Parathyroid adenoma (tissue), 2 donors: ENCODE data around the gene OPA3.

Experiments
- H2AFZ ChIP-seq: fragments of 300-600 bp; sonication (generic); one replicate; pipeline ENCODE4 v1.7.0; 2017; ENCODE audit warnings: antibody characterized with exemption, mild to moderate bottlenecking
- H3K27ac ChIP-seq: fragments of 300-600 bp; sonication (generic); one replicate; pipeline ENCODE4 v1.7.0; 2017
- H3K27me3 ChIP-seq: fragments of 300-600 bp; sonication (generic); one replicate; pipeline ENCODE4 v1.7.0; 2017; ENCODE audit warnings: low read length; ENCODE audit not compliant: control insufficient read depth, insufficient read depth
- H3K36me3 ChIP-seq: fragments of 300-600 bp; sonication (generic); one replicate; pipeline ENCODE4 v1.7.0; 2017; ENCODE audit warnings: low read length; ENCODE audit not compliant: control insufficient read depth, insufficient read depth
- H3K4me1 ChIP-seq: fragments of 300-600 bp; sonication (generic); one replicate; pipeline ENCODE4 v1.7.0; 2017; ENCODE audit warnings: control low read depth
- H3K4me2 ChIP-seq: fragments of 300-600 bp; sonication (generic); one replicate; pipeline ENCODE4 v1.7.0; 2017; ENCODE audit warnings: low read length
- H3K4me3 ChIP-seq: fragments of 300-600 bp; sonication (generic); one replicate; pipeline ENCODE4 v1.7.0; 2017; ENCODE audit warnings: low read depth, low read length
- H3K79me2 ChIP-seq: fragments of 300-600 bp; sonication (generic); one replicate; pipeline ENCODE4 v1.7.0; 2017; ENCODE audit warnings: control low read depth
- H3K9ac ChIP-seq: fragments of 300-600 bp; sonication (generic); one replicate; pipeline ENCODE4 v1.7.0; 2017; ENCODE audit warnings: mild to moderate bottlenecking
- H3K9me3 ChIP-seq: fragments of 300-600 bp; sonication (generic); one replicate; pipeline ENCODE4 v1.7.0; 2017; ENCODE audit warnings: low read length; ENCODE audit not compliant: control insufficient read depth
- TF ChIP-seq, protein P1 (sequence below): fragments of 300-600 bp; sonication (generic); IDR thresholded peaks from one replicate; pipeline ENCODE4 v1.7.0; 2017; ENCODE audit warnings: antibody characterized with exemption, mild to moderate bottlenecking
- donor health status: primary hyperparathyroidism.

OPA3 gene

DNA sequence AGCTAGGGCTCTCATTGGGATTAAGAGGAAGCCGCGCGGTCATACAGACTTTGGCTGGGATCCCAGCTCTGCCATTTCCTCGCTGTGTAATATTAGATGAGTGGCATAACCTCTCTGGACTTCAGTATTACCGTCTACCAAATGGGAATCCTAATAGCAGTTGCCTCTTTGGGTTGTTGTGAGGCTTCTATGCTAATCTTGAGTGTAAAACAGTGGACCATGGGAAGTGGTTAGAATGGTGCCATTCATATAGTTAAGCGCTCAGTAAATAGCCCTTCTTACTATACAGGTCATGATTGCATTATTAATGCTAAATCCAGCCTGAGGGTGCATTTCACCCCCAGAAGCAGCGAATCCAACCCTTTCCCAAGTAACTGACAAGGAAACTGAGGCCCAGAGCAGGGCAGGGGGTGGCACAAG, 566 bp upstream of the OPA3 start:
- TF ChIP-seq, protein P1, sequence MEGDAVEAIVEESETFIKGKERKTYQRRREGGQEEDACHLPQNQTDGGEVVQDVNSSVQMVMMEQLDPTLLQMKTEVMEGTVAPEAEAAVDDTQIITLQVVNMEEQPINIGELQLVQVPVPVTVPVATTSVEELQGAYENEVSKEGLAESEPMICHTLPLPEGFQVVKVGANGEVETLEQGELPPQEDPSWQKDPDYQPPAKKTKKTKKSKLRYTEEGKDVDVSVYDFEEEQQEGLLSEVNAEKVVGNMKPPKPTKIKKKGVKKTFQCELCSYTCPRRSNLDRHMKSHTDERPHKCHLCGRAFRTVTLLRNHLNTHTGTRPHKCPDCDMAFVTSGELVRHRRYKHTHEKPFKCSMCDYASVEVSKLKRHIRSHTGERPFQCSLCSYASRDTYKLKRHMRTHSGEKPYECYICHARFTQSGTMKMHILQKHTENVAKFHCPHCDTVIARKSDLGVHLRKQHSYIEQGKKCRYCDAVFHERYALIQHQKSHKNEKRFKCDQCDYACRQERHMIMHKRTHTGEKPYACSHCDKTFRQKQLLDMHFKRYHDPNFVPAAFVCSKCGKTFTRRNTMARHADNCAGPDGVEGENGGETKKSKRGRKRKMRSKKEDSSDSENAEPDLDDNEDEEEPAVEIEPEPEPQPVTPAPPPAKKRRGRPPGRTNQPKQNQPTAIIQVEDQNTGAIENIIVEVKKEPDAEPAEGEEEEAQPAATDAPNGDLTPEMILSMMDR = no peak
- peak overlapping the region; percentile 100 for H3K4me3 ChIP-seq
- H3K4me2 ChIP-seq = peak overlapping the region; percentile 89
- no peak overlapping the region for H3K9ac ChIP-seq
- no peaks in the 10 kb centered on the region for H3K27me3 ChIP-seq
- H3K4me1 ChIP-seq = peaks cover 13% of the 10 kb centered on the region
- peaks cover 16% of the 10 kb centered on the region for H3K79me2 ChIP-seq
- H3K27ac ChIP-seq = peak overlapping the region; percentile 98
- H3K9me3 ChIP-seq = no peaks in the 10 kb centered on the region
- no peaks in the 10 kb centered on the region for H3K36me3 ChIP-seq
- H2AFZ ChIP-seq = peak overlapping the region; percentile 94

DNA sequence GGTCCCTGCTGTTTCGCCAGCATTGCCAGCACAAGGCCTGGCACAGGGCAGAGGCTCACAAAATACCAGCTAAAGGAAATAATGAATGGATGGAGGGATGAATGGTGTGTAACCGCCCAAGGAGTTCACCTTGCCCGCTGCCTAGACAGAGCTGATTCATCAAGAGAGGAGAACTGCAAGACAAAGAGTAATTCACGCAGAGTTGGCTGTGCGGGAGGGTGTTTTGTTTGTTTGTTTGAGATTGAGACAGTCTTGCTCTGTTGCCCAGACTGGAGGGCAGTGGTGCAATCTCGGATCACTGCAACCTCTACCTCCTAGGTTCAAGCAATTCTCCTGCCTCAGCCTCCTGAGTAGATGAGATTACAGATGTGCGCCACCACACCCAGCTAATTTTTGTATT, 3.0 kb downstream of the OPA3 start:
- Histone ChIP-seq H3K79me2 (peaks cover 16% of the 10 kb centered on the region), H3K9ac (no peak overlapping the region), H3K4me3 (peak overlapping the region; percentile 9), H3K36me3 (no peaks in the 10 kb centered on the region), H2AFZ (peak overlapping the region; percentile 36), H3K9me3 (no peaks in the 10 kb centered on the region), H3K4me1 (peaks cover 35% of the 10 kb centered on the region), H3K27me3 (no peaks in the 10 kb centered on the region), H3K27ac (peak overlapping the region; percentile 98), H3K4me2 (no peak overlapping the region)
- TF ChIP-seq, protein P1 = no peak

DNA sequence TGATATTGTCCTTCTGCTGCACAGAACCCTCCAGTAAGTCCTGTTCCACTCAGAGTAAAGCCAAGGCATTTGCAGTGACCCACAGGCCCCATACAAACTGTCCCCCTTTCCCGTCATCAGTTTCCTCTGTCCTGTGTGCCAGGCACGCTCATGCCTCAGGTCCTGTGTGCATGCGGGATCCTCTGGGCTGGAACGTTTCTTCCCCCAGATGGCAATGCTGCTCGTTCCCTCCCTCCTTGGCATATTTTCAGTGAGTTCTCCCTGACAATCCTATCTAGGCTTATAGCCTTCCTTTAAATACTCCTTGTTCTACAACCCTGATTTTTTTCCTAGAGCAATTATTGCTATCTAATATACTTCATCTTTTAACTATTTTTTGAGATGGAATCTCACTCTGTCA, 5.7 kb downstream of the OPA3 start:
- H3K9ac ChIP-seq = no peak overlapping the region
- H3K27ac ChIP-seq = peak overlapping the region; percentile 97
- no peaks in the 10 kb centered on the region for H3K27me3 ChIP-seq
- peaks cover 23% of the 10 kb centered on the region for H3K79me2 ChIP-seq
- peak overlapping the region; percentile 34 for H3K4me2 ChIP-seq
- no peaks in the 10 kb centered on the region for H3K36me3 ChIP-seq
- H3K4me3 ChIP-seq = peak overlapping the region; percentile 6
- TF ChIP-seq, protein P1 = no peak
- H3K4me1 ChIP-seq = peaks cover 47% of the 10 kb centered on the region
- H3K9me3 ChIP-seq = no peaks in the 10 kb centered on the region
- H2AFZ ChIP-seq = no peak overlapping the region

DNA sequence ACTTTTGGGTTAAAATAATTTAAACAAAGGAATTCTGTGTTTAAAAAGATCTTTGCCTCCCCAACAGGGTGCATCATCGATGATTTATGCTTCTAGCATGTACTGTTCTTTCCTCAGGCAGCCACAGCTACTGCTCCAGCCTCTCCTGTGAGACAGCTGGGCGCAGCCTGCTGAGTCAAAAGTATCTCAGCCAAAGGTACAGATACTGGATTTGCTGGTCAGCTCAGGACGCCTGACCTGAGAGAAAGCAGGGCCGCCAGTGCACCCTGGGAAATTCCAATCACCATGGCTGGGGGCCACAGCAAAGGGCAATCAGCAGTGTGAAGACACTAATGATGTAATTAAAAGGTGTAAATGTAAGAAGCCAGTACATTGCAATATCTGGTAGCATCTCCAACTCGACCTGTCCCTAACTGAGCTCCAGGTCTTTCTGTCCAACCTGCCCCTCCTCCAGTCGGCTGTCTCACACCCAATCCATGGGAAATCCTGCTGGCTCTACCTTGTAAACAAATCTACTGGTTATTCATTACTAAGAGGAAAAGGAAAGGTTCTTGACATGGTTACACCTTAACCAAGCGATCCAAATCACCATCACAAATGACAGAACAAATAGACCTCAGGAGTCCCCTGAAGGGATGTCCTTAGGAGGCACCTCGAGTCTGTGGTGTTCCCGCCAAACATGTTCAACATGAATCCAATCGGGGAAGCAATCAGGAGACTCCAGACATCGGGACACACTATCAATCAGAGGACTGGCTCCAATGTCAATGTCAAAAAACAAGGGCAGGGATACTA, 7.3 kb downstream of the OPA3 start:
- peak overlapping the region; percentile 97 for H3K27ac ChIP-seq
- TF ChIP-seq, protein P1 = no peak
- H3K79me2 ChIP-seq = peaks cover 19% of the 10 kb centered on the region

DNA sequence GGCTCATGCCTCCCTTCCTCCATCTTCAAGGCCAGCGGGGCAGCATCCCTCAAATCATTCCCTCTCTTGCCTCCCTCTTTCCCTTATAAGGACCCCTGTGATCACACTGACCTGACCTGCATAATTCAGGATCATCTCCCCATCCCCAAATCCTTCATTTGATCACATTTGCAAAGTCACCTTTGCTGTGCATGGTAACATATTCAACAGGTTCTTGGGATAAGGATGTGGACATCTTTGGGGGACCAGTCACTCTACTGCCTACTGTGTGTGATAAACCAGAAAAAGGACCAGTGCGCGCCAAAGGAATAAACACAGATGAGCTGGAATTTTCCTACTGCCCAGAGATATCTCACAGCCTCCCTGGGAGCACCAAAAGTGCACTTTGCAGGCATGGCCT, 7.9 kb downstream of the OPA3 start:
- Histone ChIP-seq H3K4me2 (peak overlapping the region; percentile 43), H3K36me3 (no peaks in the 10 kb centered on the region), H3K4me1 (peaks cover 42% of the 10 kb centered on the region), H2AFZ (no peak overlapping the region), H3K9ac (no peak overlapping the region), H3K79me2 (peaks cover 19% of the 10 kb centered on the region), H3K27me3 (no peaks in the 10 kb centered on the region), H3K4me3 (peak overlapping the region; percentile 8), H3K27ac (peak overlapping the region; percentile 97), H3K9me3 (no peaks in the 10 kb centered on the region)
- TF ChIP-seq, protein P1 = no peak

More for the DNA sequence above, 7.3 kb downstream of the OPA3 start:
- no peaks in the 10 kb centered on the region for H3K36me3 ChIP-seq
- H3K4me3 ChIP-seq = peak overlapping the region; percentile 8
- peaks cover 45% of the 10 kb centered on the region for H3K4me1 ChIP-seq
- peak overlapping the region; percentile 43 for H3K4me2 ChIP-seq
- peak overlapping the region; percentile 44 for H2AFZ ChIP-seq
- no peak overlapping the region for H3K9ac ChIP-seq
- no peaks in the 10 kb centered on the region for H3K9me3 ChIP-seq
- H3K27me3 ChIP-seq = no peaks in the 10 kb centered on the region
